ENCODE results near the gene SCRT2.

- TF ChIP-seq TEAD1 (CRISPR knock-in tag; IDR thresholded peaks at IDR 0.05) = no peak
- no peak for TF ChIP-seq RFX5 (IDR thresholded peaks at IDR 0.05; ENCODE audit: low read depth, low read length)
- no peak for TF ChIP-seq CTCF (IDR thresholded peaks at IDR 0.05 in 2 of 3, conservative IDR thresholded peaks at IDR 0.05 in 1 of 3; ENCODE audit: insufficient read depth in 2 of 3, low read depth in 1 of 3, low read length in 3 of 3)
- TF ChIP-seq TRIM28 (IDR thresholded peaks at IDR 0.05) = no peak
- no peak for TF ChIP-seq HOXB6 (CRISPR knock-in tag; IDR thresholded peaks at IDR 0.05; ENCODE audit: borderline replicate concordance)
- TF ChIP-seq JUN (IDR thresholded peaks at IDR 0.05; ENCODE audit: borderline replicate concordance, low read depth, low read length) = no peak
- no peak for TF ChIP-seq JUN (CRISPR knock-in tag; IDR thresholded peaks at IDR 0.05; ENCODE audit: borderline replicate concordance)
- no peak for TF ChIP-seq RAD51 (IDR thresholded peaks at IDR 0.05; ENCODE audit: borderline replicate concordance, low read depth)
Measured at GRCh38 chr20:664576-664975, 11.0 kb downstream of the SCRT2 start.

All from K562 (cell line).